Activated T-cell treated with anti-CD3 and anti-CD28 coated beads, Interleukin-2, amount 50 U/mL, for 24 hours (primary cell): ENCODE results near the gene AGL.
"Not testable (repeated sequence)": the region's sequence is repeated elsewhere in the genome, so short reads cannot be mapped to it uniquely, and the experiment has no call there.

Experiments
- DNase-seq: peaks from one replicate; pipeline ENCODE4 v3.0.0-alpha.2; 2020
- H3K27ac Mint-ChIP-seq: 2 replicates; pipeline ENCODE4 v1.8.0; 2020; ENCODE audit warnings: mild to moderate bottlenecking, mixed read lengths
- H3K27me3 Mint-ChIP-seq: 2 replicates; pipeline ENCODE4 v1.8.0; 2020; ENCODE audit warnings: mixed read lengths
- H3K36me3 Mint-ChIP-seq: 2 replicates; pipeline ENCODE4 v1.8.0; 2020; ENCODE audit warnings: low read depth, mixed read lengths
- H3K4me1 Mint-ChIP-seq: 2 replicates; pipeline ENCODE4 v1.8.0; 2020; ENCODE audit warnings: low read depth, mixed read lengths
- H3K4me3 Mint-ChIP-seq: 2 replicates; pipeline ENCODE4 v1.8.0; 2020; ENCODE audit warnings: mild to moderate bottlenecking, moderate library complexity, mixed read lengths
- H3K9me3 Mint-ChIP-seq: 2 replicates; pipeline ENCODE4 v1.8.0; 2020; ENCODE audit warnings: mixed read lengths

AGL gene

GRCh38 chr1:99849744-99850458 is at the start of gene AGL:
AGL (plus strand) TSS chr1:99850361; CDS start chr1:99851043, 682 bp downstream.
- peak; percentile 91 for DNase-seq
- Mint-ChIP-seq H3K9me3 (no peaks in the 10 kb centered on the region), H3K4me3 (peak within 1 kb of the TSS; percentile 90), H3K4me1 (peaks cover 30% of the 10 kb centered on the region), H3K36me3 (peaks cover 37% of the 10 kb centered on the region), H3K27me3 (no peaks in the 10 kb centered on the region), H3K27ac (peak within 1 kb of the TSS; percentile 93)

- H3K36me3 Mint-ChIP-seq = no peaks in the 10 kb centered on the region
- peaks cover 4% of the 10 kb centered on the region for H3K27me3 Mint-ChIP-seq
- DNase-seq = no peak
- H3K9me3 Mint-ChIP-seq = no peaks in the 10 kb centered on the region
- no peak overlapping the region for H3K4me3 Mint-ChIP-seq
- H3K27ac Mint-ChIP-seq = no peak overlapping the region
- no peaks in the 10 kb centered on the region for H3K4me1 Mint-ChIP-seq
Measured at GRCh38 chr1:99801584-99801983, 48.6 kb upstream of the AGL start.

- Mint-ChIP-seq H3K9me3 (no peaks in the 10 kb centered on the region), H3K4me1 (peaks cover 15% of the 10 kb centered on the region), H3K4me3 (no peak overlapping the region), H3K36me3 (no peaks in the 10 kb centered on the region), H3K27me3 (peaks cover 13% of the 10 kb centered on the region), H3K27ac (no peak overlapping the region)
- no peak for DNase-seq
Measured at GRCh38 chr1:99806882-99807281, 43.3 kb upstream of the AGL start.

- DNase-seq = no peak
- Mint-ChIP-seq H3K4me1 (peaks cover 15% of the 10 kb centered on the region), H3K27me3 (peaks cover 13% of the 10 kb centered on the region), H3K27ac (peak overlapping the region; percentile 47), H3K9me3 (no peaks in the 10 kb centered on the region), H3K4me3 (peak overlapping the region; percentile 41), H3K36me3 (no peaks in the 10 kb centered on the region)
Measured at GRCh38 chr1:99808391-99809115, 41.6 kb upstream of the AGL start.

- H3K4me1 Mint-ChIP-seq = peaks cover 15% of the 10 kb centered on the region
Measured at GRCh38 chr1:99811075-99811474, 39.1 kb upstream of the AGL start.

GRCh38 chr1:99811747-99812146 is 38.4 kb upstream of the AGL start:
- H3K27ac Mint-ChIP-seq = no peak overlapping the region
- H3K27me3 Mint-ChIP-seq = peaks cover 10% of the 10 kb centered on the region
- no peak for DNase-seq
- no peak overlapping the region for H3K4me3 Mint-ChIP-seq
- no peaks in the 10 kb centered on the region for H3K9me3 Mint-ChIP-seq
- no peaks in the 10 kb centered on the region for H3K36me3 Mint-ChIP-seq
- peaks cover 15% of the 10 kb centered on the region for H3K4me1 Mint-ChIP-seq

More at GRCh38 chr1:99811075-99811474, 39.1 kb upstream of the AGL start:
- Mint-ChIP-seq H3K27ac (no peak overlapping the region), H3K36me3 (no peaks in the 10 kb centered on the region), H3K27me3 (peaks cover 13% of the 10 kb centered on the region), H3K9me3 (no peaks in the 10 kb centered on the region), H3K4me3 (no peak overlapping the region)
- no peak for DNase-seq

- Mint-ChIP-seq H3K9me3 (no peaks in the 10 kb centered on the region), H3K27ac (no peak overlapping the region), H3K4me3 (no peak overlapping the region), H3K36me3 (no peaks in the 10 kb centered on the region), H3K4me1 (peaks cover 3% of the 10 kb centered on the region), H3K27me3 (no peaks in the 10 kb centered on the region)
- DNase-seq = no peak
Measured at GRCh38 chr1:99814373-99814900, 35.7 kb upstream of the AGL start.

- no peak for DNase-seq
- Mint-ChIP-seq H3K4me3 (no peak overlapping the region), H3K27ac (no peak overlapping the region), H3K36me3 (no peaks in the 10 kb centered on the region), H3K9me3 (no peaks in the 10 kb centered on the region), H3K27me3 (no peaks in the 10 kb centered on the region), H3K4me1 (peaks cover 11% of the 10 kb centered on the region)
Measured at GRCh38 chr1:99816656-99817055, 33.5 kb upstream of the AGL start.

- H3K9me3 Mint-ChIP-seq = no peaks in the 10 kb centered on the region
- no peak overlapping the region for H3K27ac Mint-ChIP-seq
- H3K36me3 Mint-ChIP-seq = no peaks in the 10 kb centered on the region
- H3K4me1 Mint-ChIP-seq = peaks cover 15% of the 10 kb centered on the region
- H3K27me3 Mint-ChIP-seq = no peaks in the 10 kb centered on the region
- DNase-seq = no peak
- H3K4me3 Mint-ChIP-seq = no peak overlapping the region
Measured at GRCh38 chr1:99818063-99818699, 32.0 kb upstream of the AGL start.

- no peaks in the 10 kb centered on the region for H3K27me3 Mint-ChIP-seq
- DNase-seq = peak; percentile 34
- peaks cover 15% of the 10 kb centered on the region for H3K4me1 Mint-ChIP-seq
- H3K27ac Mint-ChIP-seq = peak overlapping the region; percentile 44
- no peak overlapping the region for H3K4me3 Mint-ChIP-seq
- no peaks in the 10 kb centered on the region for H3K9me3 Mint-ChIP-seq
- no peaks in the 10 kb centered on the region for H3K36me3 Mint-ChIP-seq
Measured at GRCh38 chr1:99820546-99820945, 29.6 kb upstream of the AGL start.

GRCh38 chr1:99825098-99825497 is 25.1 kb upstream of the AGL start:
- Mint-ChIP-seq H3K27ac (no peak overlapping the region), H3K9me3 (no peaks in the 10 kb centered on the region), H3K27me3 (peaks cover 3% of the 10 kb centered on the region), H3K4me1 (peaks cover 11% of the 10 kb centered on the region), H3K4me3 (no peak overlapping the region), H3K36me3 (no peaks in the 10 kb centered on the region)
- DNase-seq = no peak

GRCh38 chr1:99825702-99826101 is 24.5 kb upstream of the AGL start:
- no peaks in the 10 kb centered on the region for H3K36me3 Mint-ChIP-seq
- H3K27me3 Mint-ChIP-seq = peaks cover 3% of the 10 kb centered on the region
- H3K4me3 Mint-ChIP-seq = no peak overlapping the region
- H3K27ac Mint-ChIP-seq = no peak overlapping the region
- H3K9me3 Mint-ChIP-seq = no peaks in the 10 kb centered on the region
- DNase-seq = no peak
- H3K4me1 Mint-ChIP-seq = peaks cover 6% of the 10 kb centered on the region

- no peak for DNase-seq
- Mint-ChIP-seq H3K4me3 (no peak overlapping the region), H3K9me3 (peaks cover 3% of the 10 kb centered on the region), H3K4me1 (no peaks in the 10 kb centered on the region), H3K27ac (no peak overlapping the region), H3K27me3 (peaks cover 3% of the 10 kb centered on the region), H3K36me3 (no peaks in the 10 kb centered on the region)
Measured at GRCh38 chr1:99827970-99828369, 22.2 kb upstream of the AGL start.

GRCh38 chr1:99829269-99829668 is 20.9 kb upstream of the AGL start:
- Mint-ChIP-seq H3K27ac (no peak overlapping the region), H3K27me3 (peaks cover 3% of the 10 kb centered on the region), H3K36me3 (no peaks in the 10 kb centered on the region), H3K4me3 (no peak overlapping the region), H3K9me3 (peaks cover 3% of the 10 kb centered on the region), H3K4me1 (no peaks in the 10 kb centered on the region)
- DNase-seq = no peak

GRCh38 chr1:99833911-99834310 is 16.2 kb upstream of the AGL start:
- not testable (repeated sequence) for H3K4me1 Mint-ChIP-seq, H3K9me3 Mint-ChIP-seq, H3K36me3 Mint-ChIP-seq, H3K27me3 Mint-ChIP-seq, H3K4me3 Mint-ChIP-seq, H3K27ac Mint-ChIP-seq, DNase-seq
